Motor neuron (in vitro differentiated cells): ENCODE data around the gene EIF5A2. TPM values are rescaled to one million over a fixed set of nuclear protein-coding genes. Genes with fewer than 3 reads are reported as not detected.
"Not testable (repeated sequence)": the region's sequence is repeated elsewhere in the genome, so short reads cannot be mapped to it uniquely, and the experiment has no call there.

Experiments used
- ATAC-seq, 8 experiments: fragments of 200-7000 bp; cut with Tn5 transposase; replicated peaks in 6 of 8; 2 replicates each; pipeline ENCODE4 v1.8.0; 2021; ENCODE audit warnings: mild to moderate bottlenecking in 8 of 8, moderate library complexity in 8 of 8
- H3K27ac ChIP-seq, 2 donors: fragments of 250-450 bp; sonication (Bioruptor Pico); 2 replicates each; pipeline ENCODE4 v1.9.0; 2021; ENCODE audit warnings: antibody characterized with exemption in 2 of 2, mild to moderate bottlenecking in 2 of 2, moderate library complexity in 1 of 2
- H3K4me1 ChIP-seq, 2 donors: fragments of 250-450 bp; sonication (Bioruptor Pico); replicated peaks in 1 of 2; 2 replicates each; pipeline ENCODE4 v1.6.1; 2021; ENCODE audit warnings: antibody characterized with exemption in 2 of 2, mild to moderate bottlenecking in 2 of 2, moderate library complexity in 1 of 2
- H3K4me3 ChIP-seq, 5 donors: fragments of 250-450 bp; sonication (Bioruptor Pico); 2 replicates each; pipeline ENCODE4 v1.9.0; 2021; ENCODE audit warnings: antibody characterized with exemption in 5 of 5, mild to moderate bottlenecking in 5 of 5, moderate library complexity in 4 of 5
- WGBS, 10 experiments: fragments of 450-650 bp; shearing (Covaris generic); methylation state at CpG; one replicate each; pipeline ENCODE4 v1.0.0; 2022; 5-methylcytosine and 5-hydroxymethylcytosine counted together
- in situ Hi-C, 9 experiments: fragments of 400-800 bp; cut with MboI; loops; one replicate each; pipeline ENCODE4 v1.15.0; 2021; ENCODE audit warnings: low sequenced_read_pairs in 9 of 9, low pct_unique_long_range_greater_than_20kb in 2 of 9; ENCODE audit not compliant: unreplicated experiment in 9 of 9
- total RNA-seq, 8 experiments: library from RNA; unstranded; fragments of 300-600 nt; gene quantifications; 2 replicates each; pipeline versions ENCODE4 v1.2.3 to v1.2.4, GENCODE V29; 2022

EIF5A2 gene
- total RNA-seq: 1 to 10 TPM; 1.1 to 7.5 (median 3.7) TPM

DNA sequence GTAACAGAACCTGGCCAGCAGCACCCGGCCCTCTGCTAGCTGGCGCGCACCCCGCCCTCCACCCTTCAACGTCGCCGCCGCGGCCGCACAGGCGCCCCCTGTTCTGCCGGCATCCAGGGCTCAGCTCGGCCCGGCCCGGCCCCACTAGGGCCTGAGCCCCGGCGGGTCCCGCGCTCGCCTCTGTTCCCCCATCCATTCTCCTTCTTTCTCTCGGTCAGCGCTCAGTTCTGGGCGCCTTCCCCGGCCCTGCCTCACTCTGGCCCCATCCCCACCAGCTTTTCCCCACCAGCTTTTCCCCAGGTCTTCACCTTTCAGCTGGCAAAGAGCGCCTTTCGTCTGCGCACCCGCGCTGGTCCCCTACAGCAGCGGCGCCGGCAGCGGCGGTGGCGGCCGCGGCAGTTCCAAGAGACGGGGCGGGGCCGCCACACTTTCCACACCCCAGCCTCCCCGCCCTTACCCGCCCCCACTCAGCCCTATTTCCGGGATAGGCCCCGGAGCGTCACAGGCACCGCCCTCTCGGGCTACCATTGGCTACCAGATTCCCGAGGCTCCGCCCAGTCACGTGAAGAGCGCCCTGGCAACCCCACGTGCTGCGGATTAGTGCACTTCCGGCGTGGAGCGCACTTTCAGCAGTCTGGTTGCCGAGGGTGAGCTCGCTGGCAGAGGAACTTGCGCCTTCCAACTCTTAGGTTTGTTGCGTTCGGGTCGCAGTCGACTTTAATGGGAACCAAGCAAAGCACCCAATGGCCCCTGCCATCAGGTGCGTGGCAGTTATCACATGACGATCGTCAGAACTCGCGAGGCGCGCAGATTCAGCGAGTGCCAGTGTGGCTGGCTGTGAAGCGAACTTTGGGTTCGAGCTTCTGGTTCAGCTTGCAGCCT, at the start of gene EIF5A2:
TSS of gene EIF5A2 (minus strand) at position 403 of the 882 bp plus-strand sequence. CDS start 831 bp downstream, outside the sequence.
- ATAC-seq: peak; percentile 88 to 95 (median 92)

DNA sequence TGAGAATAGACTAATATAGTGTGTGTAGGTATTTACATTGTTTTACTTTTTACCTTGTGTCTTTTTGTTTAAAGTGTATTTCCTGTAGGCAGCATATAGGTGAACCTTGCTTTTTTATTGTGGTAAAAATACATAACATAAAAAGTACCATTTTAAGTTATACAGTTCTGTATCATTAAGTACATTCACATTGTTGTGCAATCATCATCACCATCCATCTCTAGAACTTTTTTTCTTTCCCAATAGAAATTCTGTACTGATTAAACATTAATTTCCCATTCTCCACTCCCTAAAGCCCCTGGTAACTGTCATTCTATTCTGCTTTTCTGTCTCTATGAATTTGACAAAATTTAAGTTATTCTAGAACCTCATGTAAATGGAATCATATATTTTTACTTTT, 48.2 kb upstream of the EIF5A2 start:
- ATAC-seq: no peak
- Histone ChIP-seq H3K27ac (no peak overlapping the region), H3K4me1 (no peaks in the 10 kb centered on the region), H3K4me3 (no peak overlapping the region)
- in situ Hi-C loops: loop anchor here in 7 of 9 experiments (25.0 kb wide), 2 partner anchors 206 to 606 kb away; no protein-coding TSS in a partner anchor

More for the DNA sequence above, at the start of gene EIF5A2:
- WGBS, 10 experiments: 20 to 100% (median 94%) methylated on average over 1 to 13 of the region's 73 CpGs; no CpG with 5 or more reads in 3 of the 10 experiments
- peak within 1 kb of the TSS; percentile 36 to 50 (median 47) for H3K4me3 ChIP-seq
- no peak within 1 kb of the TSS for H3K27ac ChIP-seq
- in situ Hi-C loops: no loop called here
- H3K4me1 ChIP-seq: peaks cover 0 to 5% of the 10 kb centered on the region in 2 donors

DNA sequence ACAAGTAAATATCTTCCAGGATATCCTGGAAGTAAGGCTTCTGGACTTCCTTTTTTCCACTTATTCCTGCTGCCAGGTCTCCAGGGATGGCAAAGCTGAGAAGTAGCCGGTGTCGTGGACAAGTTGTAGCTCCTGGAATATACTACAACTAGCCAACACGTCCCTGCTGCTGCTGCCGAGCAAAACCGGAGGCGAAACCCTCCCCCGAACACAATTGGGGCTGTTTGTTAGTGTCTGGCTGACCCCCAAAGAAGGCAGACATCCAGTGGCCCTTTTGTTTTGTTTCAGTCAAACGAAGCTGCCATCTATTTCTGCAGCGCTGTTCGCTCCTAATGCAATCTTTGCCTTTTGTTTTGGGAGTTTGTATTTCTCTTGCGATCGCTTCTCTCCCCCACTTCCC, 45.3 kb upstream of the EIF5A2 start:
- H3K27ac ChIP-seq: no peak overlapping the region
- in situ Hi-C loops: loop anchor here in 7 of 9 experiments (25.0 kb wide), 2 partner anchors 209 to 609 kb away; no protein-coding TSS in a partner anchor
- H3K4me1 ChIP-seq: no peaks in the 10 kb centered on the region
- WGBS, 10 experiments: 58 to 100% (median 84%) methylated on average over 1 to 10 of the region's 12 CpGs; no CpG with 5 or more reads in 2 of the 10 experiments
- ATAC-seq: no peak
- H3K4me3 ChIP-seq: no peak overlapping the region

DNA sequence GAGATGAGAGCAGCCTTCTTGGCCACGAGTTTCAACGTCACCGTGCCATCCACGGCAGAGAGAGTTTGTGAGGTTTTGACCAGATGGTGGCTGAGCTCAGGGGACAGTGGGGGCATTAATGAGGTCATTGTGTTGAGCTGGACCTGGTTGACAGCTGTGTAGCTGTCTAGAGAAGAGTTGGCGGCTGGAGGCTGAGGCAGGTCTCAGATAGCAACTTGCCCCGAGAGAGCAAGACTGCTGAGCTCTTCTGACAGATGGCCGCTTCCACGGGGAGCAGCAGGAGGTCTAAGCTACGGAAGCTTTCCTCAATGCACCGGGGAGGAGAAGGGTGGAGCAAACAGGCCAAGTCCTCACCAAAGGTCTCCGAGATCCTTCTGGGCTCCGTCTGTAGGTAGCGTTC, 44.8 kb upstream of the EIF5A2 start:
- WGBS, 10 experiments: 62 to 100% (median 82%) methylated on average over 1 to 8 of the region's 13 CpGs; no CpG with 5 or more reads in 1 of the 10 experiments
- Histone ChIP-seq H3K27ac (no peak overlapping the region), H3K4me3 (no peak overlapping the region), H3K4me1 (no peaks in the 10 kb centered on the region)
- no peak for ATAC-seq
- in situ Hi-C loops: loop anchor here in 7 of 9 experiments (25.0 kb wide), 2 partner anchors 209 to 609 kb away; no protein-coding TSS in a partner anchor

DNA sequence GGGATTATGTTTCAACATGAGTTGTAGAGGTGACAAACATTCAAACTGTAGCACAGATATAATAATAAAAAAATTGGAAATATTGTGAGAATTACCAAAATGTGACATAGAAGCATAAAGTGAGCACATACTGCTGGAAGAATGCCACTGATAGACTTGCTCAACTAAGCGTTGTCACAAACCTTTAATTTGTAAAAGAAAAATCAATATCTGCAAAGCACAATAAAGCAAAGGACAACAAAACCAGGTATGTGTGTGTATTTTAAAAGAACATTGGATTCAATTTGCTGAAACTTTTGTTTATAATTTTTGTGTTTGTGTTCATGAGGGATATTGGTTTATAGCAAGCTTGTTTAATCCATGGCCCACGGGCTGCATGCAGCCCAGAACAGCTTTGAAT, 40.8 kb upstream of the EIF5A2 start:
- ATAC-seq: no peak
- Histone ChIP-seq H3K4me3 (no peak overlapping the region), H3K4me1 (no peaks in the 10 kb centered on the region), H3K27ac (no peak overlapping the region)
- in situ Hi-C loops: no loop called here
- WGBS, 10 experiments: 6 to 100% (median 76%) methylated on average over 1 to 2 of the region's 2 CpGs

DNA sequence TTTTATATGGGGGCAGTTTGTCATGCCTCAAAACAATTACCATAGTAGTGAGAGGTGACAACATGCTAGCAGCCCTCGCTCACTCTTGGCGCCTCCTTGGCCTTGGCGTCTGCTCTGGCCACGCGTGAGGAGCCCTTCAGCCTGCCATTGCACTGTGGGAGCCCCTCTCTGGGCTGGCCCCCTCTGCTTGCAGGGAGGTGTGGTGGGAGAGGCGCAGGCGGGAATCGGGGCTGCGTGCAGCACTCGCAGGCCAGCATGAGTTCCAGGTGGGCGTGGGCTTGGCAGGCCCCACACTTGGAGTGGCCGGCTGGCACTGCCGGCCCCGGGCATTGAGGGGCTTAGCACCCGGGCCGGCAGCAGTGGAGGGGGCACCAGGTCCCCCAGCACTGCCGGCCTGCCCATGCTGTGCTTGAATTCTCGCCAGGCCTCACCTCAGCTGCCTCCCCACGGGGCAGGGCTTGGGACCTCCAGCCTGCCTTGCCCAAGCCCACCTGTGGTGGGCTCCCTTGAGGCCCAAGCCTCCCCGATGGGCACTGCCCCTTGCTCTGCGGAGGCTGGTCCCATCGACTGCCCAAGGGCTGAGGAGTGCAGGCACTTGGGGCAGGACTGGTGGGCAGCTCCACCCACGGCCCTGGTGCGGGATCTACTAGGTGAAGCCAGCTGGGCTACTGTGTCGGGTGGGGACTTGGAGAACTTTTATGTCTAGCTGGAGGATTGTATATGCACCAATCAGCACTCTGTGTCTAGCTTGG, 38.8 kb upstream of the EIF5A2 start:
- in situ Hi-C loops: no loop called here
- Histone ChIP-seq H3K4me1 (no peaks in the 10 kb centered on the region), H3K4me3 (no peak overlapping the region), H3K27ac (no peak overlapping the region)
- WGBS, 10 experiments: 80 to 100% (median 89%) methylated on average over 1 to 8 of the region's 25 CpGs; no CpG with 5 or more reads in 4 of the 10 experiments
- no peak for ATAC-seq

DNA sequence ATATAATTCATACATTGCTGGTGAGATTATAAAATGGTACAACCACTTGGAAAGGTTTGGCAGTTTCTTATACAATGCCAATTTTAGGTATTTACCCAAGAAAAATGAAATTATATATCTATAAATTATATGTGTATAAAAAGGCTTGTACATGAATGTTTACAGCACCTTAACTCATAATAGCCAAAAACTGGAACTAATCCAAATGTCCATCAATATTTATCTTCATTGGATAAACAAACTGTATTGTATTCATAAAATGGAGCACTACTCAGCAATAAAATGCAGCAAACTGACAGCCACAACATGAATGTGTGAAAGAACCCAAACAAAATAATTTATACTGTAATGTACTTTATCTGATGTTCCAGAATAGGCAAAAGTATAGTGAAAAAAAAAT, 33.6 kb upstream of the EIF5A2 start:
- H3K4me1 ChIP-seq: no peaks in the 10 kb centered on the region
- in situ Hi-C loops: no loop called here
- no peak for ATAC-seq
- no peak overlapping the region for H3K4me3 ChIP-seq
- no peak overlapping the region for H3K27ac ChIP-seq

DNA sequence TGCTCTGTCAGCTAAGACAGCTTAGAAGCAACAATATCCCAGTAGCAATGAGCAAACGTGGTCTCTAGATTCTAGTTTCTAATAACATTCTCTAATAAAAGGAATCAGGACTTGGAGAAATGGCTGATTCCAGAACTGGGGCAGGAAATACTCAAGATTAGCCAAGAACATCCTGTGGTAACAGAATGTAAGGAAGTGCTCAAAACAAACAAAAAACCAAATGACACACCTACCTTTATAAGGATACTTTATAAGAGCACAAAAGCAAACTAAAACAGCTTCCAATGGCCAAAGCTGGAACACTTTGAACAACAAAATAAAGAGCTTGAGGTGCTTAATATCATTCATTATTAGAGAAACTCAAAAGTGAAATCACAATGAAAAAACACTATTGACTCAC, 33.1 kb upstream of the EIF5A2 start:
- no peak overlapping the region for H3K27ac ChIP-seq
- H3K4me3 ChIP-seq: no peak overlapping the region
- H3K4me1 ChIP-seq: no peaks in the 10 kb centered on the region
- 0 to 88% (median 20%) methylated on average over 1 of the region's 1 CpG; no CpG with 5 or more reads in 3 of the 10 experiments for WGBS, 10 experiments
- ATAC-seq: no peak
- in situ Hi-C loops: no loop called here

DNA sequence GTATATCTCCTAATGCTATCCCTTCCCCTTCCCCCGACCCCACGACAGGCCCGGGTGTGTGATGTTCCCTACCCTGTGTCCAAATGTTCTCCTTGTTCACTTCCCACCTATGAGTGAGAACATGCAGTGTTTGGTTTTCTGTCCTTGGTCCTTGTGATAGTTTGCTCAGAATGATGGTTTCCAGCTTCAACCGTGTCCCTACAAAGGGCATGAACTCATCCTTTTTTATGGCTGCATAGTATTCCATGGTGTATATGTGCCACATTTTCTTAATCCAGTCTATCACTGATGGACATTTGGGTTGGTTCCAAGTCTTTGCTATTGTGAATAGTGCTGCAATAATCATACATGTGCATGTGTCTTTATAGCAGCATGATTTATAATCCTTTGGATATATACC, 24.6 kb upstream of the EIF5A2 start:
- H3K4me1 ChIP-seq, in situ Hi-C loops, ATAC-seq, H3K4me3 ChIP-seq, H3K27ac ChIP-seq: not testable (repeated sequence)
- 67 to 100% (median 85%) methylated on average over 1 to 3 of the region's 4 CpGs; no CpG with 5 or more reads in 3 of the 10 experiments for WGBS, 10 experiments

DNA sequence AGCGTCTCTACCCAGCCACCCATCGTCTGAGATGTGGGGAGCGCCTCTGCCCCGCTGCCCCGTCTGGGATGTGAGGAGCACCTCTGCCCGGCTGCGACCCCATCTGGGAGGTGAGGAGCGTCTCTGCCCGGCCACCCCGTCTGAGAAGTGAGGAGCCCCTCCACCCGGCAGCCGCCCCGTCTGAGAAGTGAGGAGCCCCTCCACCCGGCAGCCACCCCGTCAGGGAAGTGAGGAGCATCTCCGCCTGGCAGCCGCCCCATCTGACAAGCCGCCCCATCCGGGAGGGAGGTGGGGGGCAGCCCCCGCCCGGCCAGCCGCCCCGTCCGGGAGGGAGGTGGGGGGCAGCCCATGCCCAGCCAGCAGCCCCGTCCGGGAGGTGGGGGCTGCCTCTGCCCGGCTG, 15.1 kb upstream of the EIF5A2 start:
- ATAC-seq, H3K4me3 ChIP-seq, in situ Hi-C loops, H3K27ac ChIP-seq, H3K4me1 ChIP-seq: not testable (repeated sequence)
- WGBS, 10 experiments: no CpG with 5 or more reads among the region's 27 CpGs

DNA sequence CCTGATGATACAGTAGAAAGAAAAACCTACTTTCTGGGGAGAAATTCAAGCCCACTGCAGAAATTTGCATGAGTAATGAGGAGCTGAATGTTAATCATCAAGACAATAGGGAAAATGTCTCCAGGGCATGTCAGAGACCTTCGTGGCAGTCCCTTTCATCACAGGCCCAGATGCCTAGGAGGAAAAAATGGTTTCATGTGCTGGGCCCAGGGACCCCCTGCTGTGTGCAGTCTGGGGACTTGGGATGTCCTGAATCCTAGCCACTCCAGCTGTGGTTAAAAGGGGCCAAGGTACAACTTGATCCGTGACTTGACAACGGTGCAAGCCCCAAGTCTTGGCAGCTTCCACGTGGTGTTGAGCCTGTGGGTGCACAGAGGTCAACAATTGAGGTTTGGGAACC, 10.3 kb upstream of the EIF5A2 start:
- H3K27ac ChIP-seq: no peak overlapping the region
- in situ Hi-C loops: no loop called here
- WGBS, 10 experiments: 0 to 71% (median 50%) methylated on average over 1 to 4 of the region's 4 CpGs; no CpG with 5 or more reads in 3 of the 10 experiments
- no peak overlapping the region for H3K4me3 ChIP-seq
- no peaks in the 10 kb centered on the region for H3K4me1 ChIP-seq
- ATAC-seq: no peak

DNA sequence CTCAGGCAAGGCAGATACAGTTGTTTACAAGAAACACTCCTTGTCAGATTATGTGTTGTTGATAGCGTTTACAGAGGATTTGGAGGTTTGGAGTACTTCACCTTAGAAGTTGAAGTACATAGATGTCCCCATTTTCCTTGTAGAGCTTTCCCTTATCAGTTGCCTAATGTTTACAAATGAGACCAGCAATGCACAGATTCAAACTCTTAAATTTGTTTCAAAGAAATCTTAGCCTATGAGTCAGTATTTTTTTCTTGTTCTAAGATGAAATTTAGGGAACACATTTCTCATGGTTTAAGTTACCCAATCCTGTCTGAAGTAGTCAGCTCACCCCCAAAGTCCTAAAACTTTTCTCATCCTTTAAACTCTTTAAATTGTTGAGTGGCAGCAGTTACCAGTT, 6.3 kb upstream of the EIF5A2 start:
- no peak overlapping the region for H3K4me3 ChIP-seq
- 0 to 100% (median 69%) methylated on average over 1 of the region's 1 CpG; no CpG with 5 or more reads in 2 of the 10 experiments for WGBS, 10 experiments
- no peaks in the 10 kb centered on the region for H3K4me1 ChIP-seq
- in situ Hi-C loops: no loop called here
- ATAC-seq: no peak
- H3K27ac ChIP-seq: no peak overlapping the region

DNA sequence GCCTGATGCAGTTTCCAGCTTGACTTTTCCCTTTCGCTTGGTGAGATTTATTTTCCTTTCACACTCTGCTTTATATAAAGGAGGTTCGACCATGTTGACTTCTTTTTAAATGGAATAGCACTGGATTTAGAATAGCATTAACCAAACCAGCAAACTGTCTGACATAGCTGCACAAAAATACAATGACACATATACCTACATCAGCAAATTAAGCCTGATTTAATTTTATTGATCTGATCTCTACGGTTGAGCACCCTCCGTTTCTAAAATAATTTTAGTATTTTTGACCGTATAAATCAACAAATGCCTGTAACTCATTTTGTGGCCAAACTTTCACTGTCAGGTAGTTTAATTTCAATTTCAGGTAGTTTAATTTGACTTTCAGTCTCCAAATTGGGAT, 5.8 kb upstream of the EIF5A2 start:
- ATAC-seq: no peak
- Histone ChIP-seq H3K27ac (no peak overlapping the region), H3K4me3 (no peak overlapping the region), H3K4me1 (no peaks in the 10 kb centered on the region)
- in situ Hi-C loops: no loop called here
- 60 to 95% (median 86%) methylated on average over 3 to 5 of the region's 5 CpGs for WGBS, 10 experiments
